Peyer's patch (tissue), 4 donors: Measurements from ENCODE around the gene RAB3B.

Experiments used
- CTCF ChIP-seq, 6 experiments: fragments of 450-650 bp in 4 of 6; fragments of 200-600 bp in 2 of 6; sonication (generic) in 1 of 6; IDR thresholded peaks; one replicate each; pipeline ENCODE4 v1.5.1; 2017 to 2019; ENCODE audit warnings: antibody characterized with exemption in 6 of 6, mild to moderate bottlenecking in 3 of 6, moderate library complexity in 1 of 6
- POLR2A ChIP-seq, 2 donors: fragments of 450-650 bp; IDR thresholded peaks; one replicate each; pipeline ENCODE4 v1.5.1; 2017; ENCODE audit warnings: antibody characterized with exemption in 2 of 2, mild to moderate bottlenecking in 2 of 2, moderate library complexity in 2 of 2

- TF ChIP-seq CTCF (IDR thresholded peaks at IDR 0.05), result no peak
- TF ChIP-seq POLR2A (IDR thresholded peaks at IDR 0.05), result no peak
Measured at GRCh38 chr1:52034050-52034384, 43.5 kb upstream of the RAB3B start.
